Measurements from ENCODE around the gene CACNA1G.
A peak's percentile ranks its signal among the peaks of the same experiment; 100 is the strongest.

DNA sequence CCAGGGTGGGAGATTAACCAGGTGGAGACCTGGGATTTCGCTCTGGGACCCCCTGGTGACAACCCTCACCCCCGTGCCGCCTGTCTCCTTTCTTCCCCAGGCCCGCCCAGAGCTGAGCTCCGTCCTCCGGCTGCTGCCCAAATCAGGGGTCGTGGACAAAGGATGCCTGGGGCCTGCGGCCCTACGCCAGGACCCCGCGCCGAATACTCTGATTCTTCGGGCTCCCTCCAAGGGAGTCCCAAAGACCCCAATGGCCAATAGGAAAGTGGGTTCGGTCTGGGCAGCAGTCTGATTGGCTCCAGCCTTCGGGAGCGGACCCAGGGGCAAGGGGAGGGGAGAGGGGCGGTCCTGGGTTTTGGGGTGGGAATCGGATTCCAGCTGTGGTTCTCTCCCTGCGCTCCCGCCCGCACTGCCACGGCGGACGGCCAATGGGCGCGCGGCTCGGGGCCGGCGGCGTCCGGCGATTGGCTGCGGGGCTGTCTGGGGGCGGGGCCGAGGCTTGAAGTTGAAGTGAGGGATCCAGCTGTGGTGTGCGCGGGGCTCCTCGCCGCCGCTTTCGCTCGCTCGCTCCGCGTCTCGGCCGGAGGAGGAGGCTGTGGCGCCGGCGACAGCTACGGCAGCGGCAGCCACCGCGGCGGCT lies at the start of gene CACNA1G:
- TF ChIP-seq, protein P1, sequence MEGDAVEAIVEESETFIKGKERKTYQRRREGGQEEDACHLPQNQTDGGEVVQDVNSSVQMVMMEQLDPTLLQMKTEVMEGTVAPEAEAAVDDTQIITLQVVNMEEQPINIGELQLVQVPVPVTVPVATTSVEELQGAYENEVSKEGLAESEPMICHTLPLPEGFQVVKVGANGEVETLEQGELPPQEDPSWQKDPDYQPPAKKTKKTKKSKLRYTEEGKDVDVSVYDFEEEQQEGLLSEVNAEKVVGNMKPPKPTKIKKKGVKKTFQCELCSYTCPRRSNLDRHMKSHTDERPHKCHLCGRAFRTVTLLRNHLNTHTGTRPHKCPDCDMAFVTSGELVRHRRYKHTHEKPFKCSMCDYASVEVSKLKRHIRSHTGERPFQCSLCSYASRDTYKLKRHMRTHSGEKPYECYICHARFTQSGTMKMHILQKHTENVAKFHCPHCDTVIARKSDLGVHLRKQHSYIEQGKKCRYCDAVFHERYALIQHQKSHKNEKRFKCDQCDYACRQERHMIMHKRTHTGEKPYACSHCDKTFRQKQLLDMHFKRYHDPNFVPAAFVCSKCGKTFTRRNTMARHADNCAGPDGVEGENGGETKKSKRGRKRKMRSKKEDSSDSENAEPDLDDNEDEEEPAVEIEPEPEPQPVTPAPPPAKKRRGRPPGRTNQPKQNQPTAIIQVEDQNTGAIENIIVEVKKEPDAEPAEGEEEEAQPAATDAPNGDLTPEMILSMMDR (IDR thresholded peaks at IDR 0.05), result no peak
- peak in 1 of 4 donors; percentile 33 for TF ChIP-seq POLR2A (IDR thresholded peaks at IDR 0.05)

All from esophagus squamous epithelium (tissue), 4 donors.